Cardiac muscle cell (in vitro differentiated cells and primary cell): Measurements from ENCODE around the gene FECH. TPM values are rescaled to one million over a fixed set of nuclear protein-coding genes. Genes with fewer than 3 reads are reported as not detected.

Experiments
- DNase-seq, 2 donors: peaks; one replicate each; pipeline versions ENCODE4 v3.0.0 to v3.0.0-alpha.2; 2010 to 2017; ENCODE audit warnings: low read depth in 1 of 2, low spot score in 1 of 2
- H3K27ac ChIP-seq: fragments of 200-600 bp; sonication (generic); 2 replicates; pipeline ENCODE4 v1.5.1; 2016
- H3K27me3 ChIP-seq: fragments of 200-600 bp; sonication (generic); 2 replicates; pipeline ENCODE4 v1.6.0; 2016; ENCODE audit warnings: control low read depth
- H3K36me3 ChIP-seq: fragments of 200-600 bp; sonication (generic); 2 replicates; pipeline ENCODE4 v1.5.1; 2016; ENCODE audit warnings: control low read depth
- H3K4me1 ChIP-seq: fragments of 200-600 bp; sonication (generic); 2 replicates; pipeline ENCODE4 v1.8.1; 2017; ENCODE audit warnings: low read depth, mild to moderate bottlenecking, mixed run types
- H3K4me3 ChIP-seq: fragments of 200-600 bp; sonication (generic); 2 replicates; pipeline ENCODE4 v1.5.1; 2016; ENCODE audit warnings: mild to moderate bottlenecking
- H3K9me3 ChIP-seq: fragments of 200-600 bp; sonication (generic); 2 replicates; pipeline ENCODE4 v1.5.1; 2017; ENCODE audit warnings: low read depth, mild to moderate bottlenecking, control low read depth
- CTCF ChIP-seq: IDR thresholded peaks from 2 replicates; pipeline ENCODE4 v1.5.1; 2012; ENCODE audit warnings: low read depth, mild to moderate bottlenecking, low read length
- polyA plus RNA-seq: library from polyadenylated mRNA; unstranded; fragments of >200 nt; fragmentation: Nextera tagmentation; extraction: Ambion mirVana; gene quantifications from 2 replicates; pipeline ENCODE4 v1.2.1, GENCODE V29; 2016
- total RNA-seq: library from RNA; depleted of rRNA; stranded (reverse); fragments of >200 nt; gene quantifications from 2 replicates; pipeline ENCODE4 v1.2.3, GENCODE V29; 2016

The FECH gene
- total and polyA plus RNA-seq, 2 experiments from 2014 or later, result 47.4 to 94.5 TPM

DNA sequence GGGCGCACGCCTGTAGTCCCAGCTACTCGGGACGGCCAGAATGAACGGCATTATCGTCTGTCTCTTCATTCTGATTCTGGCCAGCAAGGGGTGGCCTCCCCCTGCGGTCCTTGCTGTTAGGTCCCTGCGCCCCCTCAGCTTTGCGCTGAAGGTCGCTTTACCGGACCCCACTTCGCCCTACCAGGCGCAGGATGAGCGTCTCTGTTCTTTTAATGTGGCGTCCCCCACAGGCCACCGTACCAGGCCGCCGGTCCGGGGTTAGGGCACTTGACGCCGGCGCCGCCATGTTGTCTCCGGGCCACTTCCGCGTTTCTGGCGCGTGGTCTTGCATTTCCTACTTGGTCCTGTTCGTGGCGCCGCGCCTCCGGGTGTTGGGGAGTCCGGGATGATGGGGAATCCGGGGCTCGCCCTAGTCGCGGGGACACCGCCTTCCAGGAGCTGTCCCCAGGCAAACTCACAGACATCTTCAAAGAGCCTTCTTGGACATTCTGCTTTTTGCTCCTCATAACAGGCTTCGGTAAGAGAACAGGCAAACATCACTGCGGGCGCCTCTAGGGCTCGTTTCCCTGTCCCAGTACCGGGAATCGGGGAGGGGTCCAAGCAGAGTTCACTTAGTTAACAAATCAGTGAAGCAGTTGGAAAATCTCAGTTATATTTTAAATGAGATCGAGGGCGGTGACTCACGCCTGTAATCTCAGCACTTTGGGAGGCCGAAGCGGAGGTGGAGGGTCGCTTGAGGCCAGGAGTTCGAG, 43.7 kb upstream of the FECH start:
- Histone ChIP-seq H3K36me3 (no peaks in the 10 kb centered on the region), H3K4me1 (no peaks in the 10 kb centered on the region), H3K4me3 (peak overlapping the region; percentile 38), H3K27ac (no peak overlapping the region), H3K9me3 (no peaks in the 10 kb centered on the region), H3K27me3 (no peaks in the 10 kb centered on the region)
- TF ChIP-seq CTCF, result peak; percentile 79
- DNase-seq, result peak; percentile 95 to 98

GRCh38 chr18:57629422-57629821, 42.9 kb upstream of the FECH start:
- Histone ChIP-seq H3K27ac (no peak overlapping the region), H3K4me1 (no peaks in the 10 kb centered on the region), H3K27me3 (no peaks in the 10 kb centered on the region), H3K36me3 (no peaks in the 10 kb centered on the region), H3K4me3 (no peak overlapping the region), H3K9me3 (no peaks in the 10 kb centered on the region)
- no peak for TF ChIP-seq CTCF
- no peak for DNase-seq

DNA sequence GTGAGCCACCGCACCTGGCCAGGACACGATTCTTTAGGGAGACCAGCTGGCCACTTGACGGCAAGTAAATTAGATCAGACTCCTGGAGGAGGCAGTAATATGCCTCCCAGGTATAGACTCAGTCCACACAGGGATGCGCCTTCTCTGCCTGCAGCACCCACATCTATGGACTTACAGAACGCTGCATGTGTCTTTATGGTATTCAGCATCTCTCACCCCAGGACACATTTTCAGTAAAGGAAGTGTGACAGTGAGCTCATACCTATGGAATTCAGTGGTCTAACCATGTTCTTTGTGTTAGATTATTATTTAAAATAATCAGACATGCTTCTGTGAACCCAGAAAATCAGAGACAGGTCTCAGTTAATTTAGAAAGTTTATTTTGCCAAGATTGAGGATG, 41.0 kb upstream of the FECH start:
- no peaks in the 10 kb centered on the region for H3K4me1 ChIP-seq
- no peaks in the 10 kb centered on the region for H3K27me3 ChIP-seq
- no peaks in the 10 kb centered on the region for H3K9me3 ChIP-seq
- H3K36me3 ChIP-seq, result no peaks in the 10 kb centered on the region
- peak in 1 of 2 donors; percentile 26 for DNase-seq
- TF ChIP-seq CTCF, result no peak
- no peak overlapping the region for H3K4me3 ChIP-seq
- H3K27ac ChIP-seq, result no peak overlapping the region

- Histone ChIP-seq H3K36me3 (peaks cover 4% of the 10 kb centered on the region), H3K27me3 (no peaks in the 10 kb centered on the region), H3K9me3 (no peaks in the 10 kb centered on the region), H3K4me1 (peaks cover 9% of the 10 kb centered on the region), H3K4me3 (no peak overlapping the region), H3K27ac (no peak overlapping the region)
- no peak for DNase-seq
- no peak for TF ChIP-seq CTCF
These were observed 38.5 kb upstream of the FECH start for GRCh38 chr18:57624988-57625387.

GRCh38 chr18:57621246-57621604, 34.7 kb upstream of the FECH start:
- Histone ChIP-seq H3K4me3 (peak overlapping the region; percentile 76), H3K9me3 (no peaks in the 10 kb centered on the region), H3K27me3 (no peaks in the 10 kb centered on the region), H3K4me1 (peaks cover 12% of the 10 kb centered on the region), H3K36me3 (peaks cover 8% of the 10 kb centered on the region), H3K27ac (peak overlapping the region; percentile 94)
- no peak for TF ChIP-seq CTCF
- DNase-seq, result peak; percentile 16 to 36
